Right atrium auricular region (tissue), 2 donors: ENCODE data around the gene TMEM45B. TPM values are rescaled to one million over a fixed set of nuclear protein-coding genes. Genes with fewer than 3 reads are reported as not detected.

ENCODE experiments used
- DNase-seq: peaks from one replicate; pipeline ENCODE4 v3.0.0-alpha.2; 2019; ENCODE audit warnings: low spot score
- H3K27ac ChIP-seq, 2 donors: fragments of 200-600 bp; sonication (generic); 1 replicate in 1 of 2; 2 replicates in 1 of 2; pipeline ENCODE4 v1.5.1; 2016 to 2019
- H3K27me3 ChIP-seq, 2 donors: fragments of 200-600 bp; sonication (generic); one replicate each; pipeline versions ENCODE4 v1.5.1 to v1.6.0; 2017 to 2019
- H3K36me3 ChIP-seq: fragments of 200-600 bp; sonication (generic); one replicate; pipeline ENCODE4 v1.5.1; 2016
- H3K4me1 ChIP-seq, 2 donors: fragments of 200-600 bp; sonication (generic); one replicate each; pipeline versions ENCODE4 v1.5.1 to v1.6.0; 2017 to 2019
- H3K4me3 ChIP-seq, 2 donors: fragments of 200-600 bp; sonication (generic); 1 replicate in 1 of 2; 2 replicates in 1 of 2; pipeline ENCODE4 v1.5.1; 2017 to 2019; ENCODE audit warnings: mild to moderate bottlenecking in 1 of 2, moderate library complexity in 1 of 2
- H3K9me3 ChIP-seq, 2 donors: fragments of 200-600 bp; sonication (generic); one replicate each; pipeline ENCODE4 v1.5.1; 2019
- CTCF ChIP-seq, 2 donors: fragments of 200-600 bp; sonication (generic); IDR thresholded peaks; one replicate each; pipeline ENCODE4 v1.5.1; 2019; ENCODE audit warnings: antibody characterized with exemption in 2 of 2
- total RNA-seq, 2 donors: library from RNA; depleted of rRNA; stranded (reverse); fragments of >200 nt; gene quantifications; one replicate each; pipeline ENCODE4 v1.1.0, GENCODE V29; 2016

Gene TMEM45B
- total RNA-seq, 2 donors from 2014 or later, result not detected

GRCh38 chr11:129849447-129850130 is 33.9 kb downstream of the TMEM45B start:
- Histone ChIP-seq H3K27me3 (no peaks in the 10 kb centered on the region), H3K9me3 (no peaks in the 10 kb centered on the region), H3K4me1 (peaks cover 0 to 12% of the 10 kb centered on the region in 2 donors), H3K4me3 (no peak overlapping the region), H3K36me3 (no peaks in the 10 kb centered on the region), H3K27ac (no peak overlapping the region)
- DNase-seq, result no peak
- TF ChIP-seq CTCF (IDR thresholded peaks at IDR 0.05), result no peak

GRCh38 chr11:129852125-129852740 is 36.6 kb downstream of the TMEM45B start:
- DNase-seq, result no peak
- Histone ChIP-seq H3K9me3 (no peaks in the 10 kb centered on the region), H3K27ac (no peak overlapping the region), H3K4me1 (peaks cover 0 to 12% of the 10 kb centered on the region in 2 donors), H3K4me3 (no peak overlapping the region), H3K27me3 (no peaks in the 10 kb centered on the region), H3K36me3 (no peaks in the 10 kb centered on the region)
- no peak for TF ChIP-seq CTCF (IDR thresholded peaks at IDR 0.05)

- no peak overlapping the region for H3K27ac ChIP-seq
- H3K9me3 ChIP-seq, result no peaks in the 10 kb centered on the region
- H3K4me3 ChIP-seq, result no peak overlapping the region
Observed at GRCh38 chr11:129853518-129854231, 38.0 kb downstream of the TMEM45B start.

GRCh38 chr11:129854232-129854805 is 38.7 kb downstream of the TMEM45B start:
- Histone ChIP-seq H3K9me3 (no peaks in the 10 kb centered on the region), H3K27ac (no peak overlapping the region), H3K27me3 (no peaks in the 10 kb centered on the region), H3K4me3 (no peak overlapping the region), H3K4me1 (peaks cover 0 to 12% of the 10 kb centered on the region in 2 donors), H3K36me3 (no peaks in the 10 kb centered on the region)
- no peak for TF ChIP-seq CTCF (IDR thresholded peaks at IDR 0.05)
- no peak for DNase-seq

More at GRCh38 chr11:129853518-129854231, 38.0 kb downstream of the TMEM45B start:
- TF ChIP-seq CTCF (IDR thresholded peaks at IDR 0.05), result no peak
- peaks cover 0 to 12% of the 10 kb centered on the region in 2 donors for H3K4me1 ChIP-seq
- no peaks in the 10 kb centered on the region for H3K36me3 ChIP-seq
- no peaks in the 10 kb centered on the region for H3K27me3 ChIP-seq
- DNase-seq, result no peak

GRCh38 chr11:129855086-129855485 is 39.4 kb downstream of the TMEM45B start:
- Histone ChIP-seq H3K4me1 (peaks cover 0 to 12% of the 10 kb centered on the region in 2 donors), H3K4me3 (no peak overlapping the region), H3K36me3 (no peaks in the 10 kb centered on the region), H3K27ac (no peak overlapping the region), H3K9me3 (no peaks in the 10 kb centered on the region), H3K27me3 (no peaks in the 10 kb centered on the region)
- DNase-seq, result no peak
- no peak for TF ChIP-seq CTCF (IDR thresholded peaks at IDR 0.05)
